GM19351 (cell line): ENCODE results near the gene HAVCR2.
"Not testable (repeated sequence)": the region's sequence is repeated elsewhere in the genome, so short reads cannot be mapped to it uniquely, and the experiment has no call there.

Source experiments
- ATAC-seq: cut with Tn5 transposase; IDR thresholded peaks from one replicate; pipeline ENCODE4 v1.9.1; 2021; ENCODE audit warnings: mild to moderate bottlenecking, moderate library complexity; ENCODE audit not compliant: unreplicated experiment

HAVCR2 gene

GRCh38 chr5:157047898-157048297 lies 60.9 kb downstream of the HAVCR2 start:
- peak; percentile 57 for ATAC-seq

GRCh38 chr5:157047016-157047415 lies 61.8 kb downstream of the HAVCR2 start:
- ATAC-seq = not testable (repeated sequence)

- ATAC-seq = no peak
These were observed 62.8 kb downstream of the HAVCR2 start for GRCh38 chr5:157046041-157046440.

GRCh38 chr5:157045601-157046000 lies 63.2 kb downstream of the HAVCR2 start:
- no peak for ATAC-seq

- ATAC-seq = peak; percentile 71
These were observed 70.2 kb downstream of the HAVCR2 start for GRCh38 chr5:157038568-157039187.
